GM12864 (cell line): ENCODE results near the gene GRIN2C.

ENCODE experiments used
- DNase-seq: peaks from one replicate; pipeline ENCODE4 v3.0.0-alpha.2; 2011; ENCODE audit warnings: low read depth
- H3K4me3 ChIP-seq: 2 replicates; pipeline ENCODE4 v1.5.1; 2011; ENCODE audit warnings: mild to moderate bottlenecking, low read depth, low read length, control low read depth
- CTCF ChIP-seq: IDR thresholded peaks from 2 replicates; pipeline ENCODE4 v1.5.1; 2011; ENCODE audit warnings: low read depth, mild to moderate bottlenecking, moderate library complexity, low read length, control low read depth, inconsistent platforms; ENCODE audit errors: missing control alignments

Gene GRIN2C

GRCh38 chr17:74901353-74902135 is 41.9 kb upstream of the GRIN2C start:
- DNase-seq = no peak
- TF ChIP-seq CTCF = no peak

GRCh38 chr17:74900208-74900607 is 40.5 kb upstream of the GRIN2C start:
- no peak for TF ChIP-seq CTCF
- DNase-seq = no peak
- no peak overlapping the region for H3K4me3 ChIP-seq

More at GRCh38 chr17:74901353-74902135, 41.9 kb upstream of the GRIN2C start:
- H3K4me3 ChIP-seq = no peak overlapping the region

- TF ChIP-seq CTCF = no peak
- DNase-seq = no peak
- H3K4me3 ChIP-seq = no peak overlapping the region
Observed at GRCh38 chr17:74898376-74898946, 38.8 kb upstream of the GRIN2C start.

- TF ChIP-seq CTCF = no peak
- no peak for DNase-seq
- H3K4me3 ChIP-seq = no peak overlapping the region
Observed at GRCh38 chr17:74893936-74894671, 34.4 kb upstream of the GRIN2C start.

GRCh38 chr17:74892974-74893911 is 33.6 kb upstream of the GRIN2C start, which contains the start of gene FADS6:
TSS of gene FADS6 (minus strand) at chr17:74893633. CDS start at chr17:74893595, 38 bp downstream.
- TF ChIP-seq CTCF = no peak
- DNase-seq = no peak
- no peak within 1 kb of the TSS for H3K4me3 ChIP-seq
